GM12865 (cell line): ENCODE data around the gene SELL.
"Not testable (repeated sequence)": the region's sequence is repeated elsewhere in the genome, so short reads cannot be mapped to it uniquely, and the experiment has no call there.

Source experiments
- DNase-seq: peaks from one replicate; pipeline ENCODE4 v3.0.0; 2010; ENCODE audit warnings: low read depth
- H3K4me3 ChIP-seq: 2 replicates; pipeline ENCODE4 v1.5.1; 2011; ENCODE audit warnings: mild to moderate bottlenecking, low read depth, low read length, control low read depth
- TF ChIP-seq, protein P1 (sequence below): IDR thresholded peaks from 2 replicates; pipeline ENCODE4 v1.5.1; 2011; ENCODE audit warnings: low read length, control low read depth, low read depth, inconsistent platforms; ENCODE audit not compliant: insufficient read depth; ENCODE audit errors: missing control alignments

SELL gene

DNA sequence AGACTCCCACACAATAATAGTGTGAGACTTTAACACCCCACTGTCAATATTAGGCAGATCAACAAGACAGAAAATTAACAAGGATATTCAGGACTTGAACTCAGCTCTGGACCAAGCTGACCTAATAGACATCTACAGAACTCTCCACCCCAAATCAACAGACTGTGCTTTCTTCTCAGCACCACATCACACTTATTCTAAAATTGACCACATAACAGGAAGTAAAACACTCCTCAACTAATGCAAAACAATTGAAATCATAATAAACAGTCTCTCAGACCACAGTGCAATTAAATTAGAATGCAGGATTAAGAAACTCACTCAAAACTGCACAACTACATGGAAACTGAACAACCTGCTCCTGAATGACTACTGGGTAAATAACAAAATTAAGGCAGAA is 52.6 kb downstream of the SELL start:
- DNase-seq, H3K4me3 ChIP-seq: not testable (repeated sequence)

DNA sequence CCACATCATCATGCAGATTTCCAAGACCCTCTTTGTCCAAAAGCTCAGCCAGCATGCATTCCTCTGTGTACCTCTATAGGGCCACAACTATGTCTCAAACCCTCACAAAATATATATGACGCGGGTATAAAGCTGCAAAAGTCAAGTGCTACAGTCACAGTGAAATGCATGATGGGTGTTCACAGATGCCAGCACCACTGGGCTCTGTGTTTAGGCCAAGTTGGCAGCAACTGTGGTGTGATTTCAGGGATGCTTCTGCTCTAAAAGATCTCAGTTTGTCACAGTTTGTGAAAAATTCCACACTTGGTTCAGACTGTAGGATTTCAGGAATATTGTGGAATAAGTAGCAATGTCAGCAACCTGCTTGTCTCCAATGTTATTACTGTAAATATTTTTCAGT is 57.5 kb downstream of the SELL start:
- H3K4me3 ChIP-seq, result no peak overlapping the region
- TF ChIP-seq, protein P1, sequence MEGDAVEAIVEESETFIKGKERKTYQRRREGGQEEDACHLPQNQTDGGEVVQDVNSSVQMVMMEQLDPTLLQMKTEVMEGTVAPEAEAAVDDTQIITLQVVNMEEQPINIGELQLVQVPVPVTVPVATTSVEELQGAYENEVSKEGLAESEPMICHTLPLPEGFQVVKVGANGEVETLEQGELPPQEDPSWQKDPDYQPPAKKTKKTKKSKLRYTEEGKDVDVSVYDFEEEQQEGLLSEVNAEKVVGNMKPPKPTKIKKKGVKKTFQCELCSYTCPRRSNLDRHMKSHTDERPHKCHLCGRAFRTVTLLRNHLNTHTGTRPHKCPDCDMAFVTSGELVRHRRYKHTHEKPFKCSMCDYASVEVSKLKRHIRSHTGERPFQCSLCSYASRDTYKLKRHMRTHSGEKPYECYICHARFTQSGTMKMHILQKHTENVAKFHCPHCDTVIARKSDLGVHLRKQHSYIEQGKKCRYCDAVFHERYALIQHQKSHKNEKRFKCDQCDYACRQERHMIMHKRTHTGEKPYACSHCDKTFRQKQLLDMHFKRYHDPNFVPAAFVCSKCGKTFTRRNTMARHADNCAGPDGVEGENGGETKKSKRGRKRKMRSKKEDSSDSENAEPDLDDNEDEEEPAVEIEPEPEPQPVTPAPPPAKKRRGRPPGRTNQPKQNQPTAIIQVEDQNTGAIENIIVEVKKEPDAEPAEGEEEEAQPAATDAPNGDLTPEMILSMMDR, result no peak
- DNase-seq, result no peak

DNA sequence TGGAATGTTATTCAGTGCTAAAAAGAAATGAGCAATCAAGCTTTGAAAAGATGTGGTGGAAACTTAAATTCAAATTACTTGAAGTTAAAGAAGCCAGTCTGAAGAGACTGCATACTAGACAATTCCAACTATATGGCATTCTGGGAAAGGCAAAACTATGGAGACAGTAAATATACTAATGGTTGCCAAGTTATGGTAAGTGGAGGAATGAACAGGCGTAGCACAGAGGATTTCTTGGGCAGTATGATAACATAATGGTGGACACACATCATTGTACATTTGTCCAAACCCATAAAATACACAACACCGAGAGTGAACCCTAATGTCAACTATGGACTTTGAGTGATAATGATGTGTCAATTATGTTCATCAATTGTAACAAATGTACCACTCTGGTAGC is 60.4 kb downstream of the SELL start:
- TF ChIP-seq, protein P1, result no peak
- no peak for DNase-seq
- no peak overlapping the region for H3K4me3 ChIP-seq

DNA sequence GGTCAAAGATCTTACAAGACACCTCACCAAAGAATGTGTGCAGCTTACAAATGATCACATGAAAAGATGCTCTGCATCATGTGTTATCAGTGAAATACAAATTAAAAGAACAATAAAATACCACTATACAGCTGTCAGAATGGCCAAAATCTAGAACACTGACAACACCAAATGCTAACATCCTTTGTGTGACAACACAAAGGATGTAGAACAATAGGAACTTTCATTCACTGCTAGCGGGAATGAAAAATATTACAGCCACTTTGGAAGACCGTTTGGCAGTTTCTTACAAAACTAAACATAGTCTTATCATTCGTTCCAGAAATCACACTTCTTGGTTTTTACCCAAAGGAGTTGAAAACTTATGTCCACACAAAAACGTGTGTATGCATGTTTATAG is 60.9 kb downstream of the SELL start:
- TF ChIP-seq, protein P1, result no peak
- no peak overlapping the region for H3K4me3 ChIP-seq
- no peak for DNase-seq

DNA sequence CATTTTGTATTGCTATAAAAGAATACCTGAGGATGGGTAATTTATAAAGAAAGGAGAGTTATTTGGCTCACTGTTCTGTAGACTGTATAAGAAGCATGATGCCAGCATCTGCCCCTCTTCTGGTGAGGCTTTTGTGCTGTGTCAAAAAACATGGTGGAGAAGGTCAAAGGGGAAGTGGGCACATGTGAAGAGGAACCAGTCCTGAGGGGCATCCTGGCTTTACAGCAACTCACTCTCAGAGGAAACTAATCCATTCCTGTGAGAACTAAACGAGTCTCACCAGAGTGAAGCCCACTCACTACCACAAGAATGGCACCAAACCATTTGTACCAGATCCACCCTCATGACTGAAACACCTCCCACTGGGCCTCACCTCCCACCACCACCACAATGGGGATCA is 62.7 kb downstream of the SELL start:
- H3K4me3 ChIP-seq, result no peak overlapping the region
- no peak for DNase-seq
- TF ChIP-seq, protein P1, result no peak

DNA sequence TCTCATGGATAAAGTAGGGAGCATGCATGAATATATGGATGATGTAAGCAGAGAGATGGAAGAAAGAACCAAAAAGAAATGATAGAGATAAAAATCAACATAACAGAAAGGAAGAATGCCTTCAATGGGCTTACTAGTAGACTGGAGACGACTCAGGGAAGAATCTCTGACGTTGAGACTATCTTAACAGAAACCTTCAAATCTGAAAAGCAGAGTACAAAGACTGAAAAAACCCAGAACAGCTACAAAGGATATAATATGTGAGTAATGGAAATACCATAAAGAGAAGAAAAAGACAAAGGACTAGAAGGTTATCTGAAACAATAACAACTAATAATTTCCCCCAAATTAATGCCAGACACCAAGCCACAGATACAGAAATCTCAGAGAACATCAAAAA is 63.2 kb downstream of the SELL start:
- no peak for DNase-seq
- H3K4me3 ChIP-seq, result no peak overlapping the region
- TF ChIP-seq, protein P1, result no peak

DNA sequence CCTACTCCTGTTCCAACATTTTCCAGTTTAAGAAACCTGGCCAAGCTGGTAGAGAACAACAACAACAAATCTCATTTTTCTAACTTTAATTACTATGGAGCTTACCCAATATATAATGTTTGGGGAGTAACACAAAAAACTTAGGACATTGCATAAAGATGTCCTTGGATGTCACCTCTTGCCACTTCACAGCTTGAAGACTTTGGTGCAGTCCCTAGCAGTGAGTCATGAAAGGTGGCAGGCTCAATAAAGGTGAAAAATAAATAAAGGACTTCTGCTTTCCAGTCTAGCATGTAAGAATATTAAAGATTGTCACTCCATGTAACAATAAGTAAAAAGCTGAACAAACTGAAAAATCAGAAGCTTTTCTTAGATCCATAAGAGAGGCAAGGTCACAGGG is 63.9 kb downstream of the SELL start:
- DNase-seq, result no peak
- H3K4me3 ChIP-seq, result no peak overlapping the region
- TF ChIP-seq, protein P1, result no peak

DNA sequence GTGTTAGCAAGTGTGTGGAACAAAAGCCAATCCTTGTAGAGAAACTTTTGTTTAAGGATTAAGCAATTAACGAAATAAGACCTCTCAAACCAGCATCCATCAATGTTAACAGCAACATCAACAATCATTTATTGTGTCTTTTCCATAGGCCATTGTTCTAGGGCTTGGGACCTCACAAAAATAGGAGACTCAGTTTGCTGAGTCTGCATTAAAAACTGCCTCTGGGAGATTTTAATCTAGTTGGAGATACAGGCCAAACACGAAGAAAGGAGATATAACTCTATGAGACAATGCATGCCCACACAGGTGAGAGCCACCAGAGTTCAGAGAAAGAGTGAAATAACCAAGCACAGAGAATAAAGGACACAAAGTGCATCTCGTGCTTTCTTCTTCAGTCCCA is 67.1 kb downstream of the SELL start:
- H3K4me3 ChIP-seq, result no peak overlapping the region
- DNase-seq, result no peak
- TF ChIP-seq, protein P1, result no peak
